ENCODE results near the gene PACS1. TPM values are rescaled to one million over a fixed set of nuclear protein-coding genes. Genes with fewer than 3 reads are reported as not detected.
A peak's percentile ranks its signal among the peaks of the same experiment; 100 is the strongest.

The PACS1 gene
- total and polyA plus RNA-seq, 2 donors (not counting 1 experiment from before 2014, with no cell fraction given) = 131 to 303 TPM

GRCh38 chr11:66107600-66108510, 37.8 kb downstream of the PACS1 start:
- WGBS (ENCODE audit: insufficient coverage) = no CpG with 5 or more reads among the region's 3 CpGs
- H2AFZ ChIP-seq (ENCODE audit: insufficient read depth, low read depth, low read length, poor library complexity, severe bottlenecking) = no peak overlapping the region
- H3K4me3 Mint-ChIP-seq = no peak overlapping the region

More at GRCh38 chr11:66107600-66108510, 37.8 kb downstream of the PACS1 start:
- peak overlapping the region; percentile 72 for H3K27ac Mint-ChIP-seq
- Histone ChIP-seq H3K36me3 (replicated peaks in 1 of 2; ENCODE audit: control extremely low read depth in 1 of 2, control insufficient read depth in 1 of 2, extremely low read depth in 1 of 2, insufficient read depth in 2 of 2, low read length in 1 of 2) (peaks cover 0 to 26% of the 10 kb centered on the region in 2 experiments), H3K9me3 (ENCODE audit: control extremely low read depth in 1 of 3, control insufficient read depth in 2 of 3, insufficient read depth in 1 of 3, low read length in 2 of 3) (no peaks in the 10 kb centered on the region), H4K20me1 (ENCODE audit: control insufficient read depth, insufficient read depth, low read length, poor library complexity, severe bottlenecking) (peaks cover 24% of the 10 kb centered on the region), H3K79me2 (ENCODE audit: control insufficient read depth, insufficient read depth, low read length) (peaks cover 100% of the 10 kb centered on the region), H3K4me3 (ENCODE audit: control extremely low read depth in 1 of 5, extremely low read depth in 1 of 5, insufficient read depth in 1 of 5, low read depth in 2 of 5, low read length in 4 of 5) (no peak overlapping the region), H3K27me3 (replicated peaks in 1 of 4; ENCODE audit: control extremely low read depth in 1 of 4, control insufficient read depth in 3 of 4, insufficient read depth in 4 of 4, low read length in 3 of 4) (no peaks in the 10 kb centered on the region), H3K4me1 (ENCODE audit: control insufficient read depth in 2 of 2, insufficient read depth in 2 of 2, low read length in 2 of 2) (peaks cover 80% of the 10 kb centered on the region in 2 donors), H3K4me2 (replicated peaks; ENCODE audit: low read depth, low read length, poor library complexity, severe bottlenecking) (peak overlapping the region; percentile 1), H3K9ac (ENCODE audit: low read length) (no peak overlapping the region), H3K27ac (ENCODE audit: low read length in 2 of 2) (no peak overlapping the region)
- ATAC-seq (ENCODE audit: low read depth) = no peak
- intact Hi-C loops (cut with micrococcal nuclease) = no loop called here
- H3K4me1 Mint-ChIP-seq = peaks cover 86% of the 10 kb centered on the region
- H3K9me3 Mint-ChIP-seq (ENCODE audit: insufficient read depth) = no peaks in the 10 kb centered on the region
- no peaks in the 10 kb centered on the region for H3K27me3 Mint-ChIP-seq
- no peak for TF ChIP-seq CTCF (IDR thresholded peaks at IDR 0.05)
- no peak for TF ChIP-seq EZH2 (IDR thresholded peaks at IDR 0.05; ENCODE audit: borderline replicate concordance, insufficient read depth, low read depth, low read length, poor library complexity, severe bottlenecking)
- ChIA-PET CTCF (interaction anchor here (1.2 to 1.9 kb wide), 2 partner anchors 26 to 27 kb away, joined by 3 to 9 read pairs; no protein-coding TSS in a partner anchor), POLR2A (interaction anchor here (0.6 to 0.8 kb wide), 5 partner anchors 9 to 463 kb away, joined by 3 to 4 read pairs (median 3); partner anchors contain the start of gene CD248)
- DNase-seq = no peak
